GM10248 (cell line): ENCODE results near the gene ZNF76.
A peak's percentile ranks its signal among the peaks of the same experiment; 100 is the strongest.
"Not testable (repeated sequence)": the region's sequence is repeated elsewhere in the genome, so short reads cannot be mapped to it uniquely, and the experiment has no call there.

ENCODE experiments used
- CTCF ChIA-PET: fragments of 300-600 bp; sonication (Branson Sonifier 250); formaldehyde crosslinking; extraction: SDS; loops from one replicate; lab custom pipeline; 2021; ENCODE audit warnings: antibody characterized with exemption; lab: Yijun Ruan, JAX
- POLR2A ChIA-PET: fragments of 350-650 bp; sonication (Branson Sonifier 250); formaldehyde crosslinking; extraction: SDS; loops from one replicate; lab custom pipeline; 2020; ENCODE audit warnings: antibody characterized with exemption; lab: Yijun Ruan, JAX
- DNase-seq: peaks from one replicate; pipeline ENCODE4 v3.0.0; 2012; ENCODE audit errors: extremely low spot score
- CTCF ChIP-seq: IDR thresholded peaks from 2 replicates; pipeline ENCODE4 v1.5.1; 2012; ENCODE audit warnings: mild to moderate bottlenecking, low read depth; ENCODE audit errors: extremely low read depth, missing control alignments, control extremely low read depth

The ZNF76 gene

GRCh38 chr6:35319346-35320030 is 60.0 kb downstream of the ZNF76 start:
- ChIA-PET POLR2A (interaction anchor here (0.7 kb wide), 1 partner anchor 1256 kb away, joined by 3 read pairs; no protein-coding TSS in a partner anchor), CTCF (interaction anchor here (1.3 to 1.8 kb wide), 4 partner anchors 9 to 128 kb away, joined by 3 to 6 read pairs (median 3); partner anchors contain the start of gene PPARD)
- no peak for DNase-seq
- no peak for TF ChIP-seq CTCF

GRCh38 chr6:35320031-35320410 is 60.5 kb downstream of the ZNF76 start:
- ChIA-PET CTCF (interaction anchor here (1.3 to 1.8 kb wide), 4 partner anchors 10 to 128 kb away, joined by 3 to 6 read pairs (median 3); partner anchors contain the start of gene PPARD), POLR2A (interaction anchor here (0.7 kb wide), 1 partner anchor 1257 kb away, joined by 3 read pairs; no protein-coding TSS in a partner anchor)
- TF ChIP-seq CTCF: no peak
- DNase-seq: no peak

GRCh38 chr6:35321091-35321490 is 61.6 kb downstream of the ZNF76 start:
- ChIA-PET POLR2A (no interaction called here), CTCF (interaction anchor here (0.9 to 1.8 kb wide), 3 partner anchors 10 to 23 kb away, joined by 3 to 6 read pairs (median 3); partner anchors contain the start of gene PPARD)
- no peak for DNase-seq

GRCh38 chr6:35327349-35328027 is 68.0 kb downstream of the ZNF76 start:
- POLR2A ChIA-PET: no interaction called here
- CTCF ChIA-PET: interaction anchor here (0.6 to 16.0 kb wide), 28 partner anchors 10 to 975 kb away, joined by 3 to 198 read pairs (median 4); partner anchors contain the start of genes DEF6, PPARD and RPL10A
- peak; percentile 75 for TF ChIP-seq CTCF
- DNase-seq: peak; percentile 81

More at GRCh38 chr6:35321091-35321490, 61.6 kb downstream of the ZNF76 start:
- TF ChIP-seq CTCF: no peak

GRCh38 chr6:35328108-35328723 is 68.7 kb downstream of the ZNF76 start:
- POLR2A ChIA-PET: no interaction called here
- CTCF ChIA-PET: interaction anchor here (0.6 to 16.0 kb wide), 30 partner anchors 11 to 974 kb away, joined by 3 to 198 read pairs (median 4); partner anchors contain the start of genes DEF6, PPARD and RPL10A
- no peak for DNase-seq
- TF ChIP-seq CTCF: no peak

GRCh38 chr6:35328965-35329364 is 69.4 kb downstream of the ZNF76 start:
- DNase-seq, POLR2A ChIA-PET: not testable (repeated sequence)
- CTCF ChIA-PET: interaction anchor here (0.8 to 16.0 kb wide), 5 partner anchors 14 to 120 kb away, joined by 3 to 198 read pairs (median 4); partner anchors contain the start of genes DEF6 and PPARD
